ENCODE results near the gene SORCS2.

SORCS2 gene

GRCh38 chr4:7306021-7306965 is 114.0 kb downstream of the SORCS2 start:
- no peak for DNase-seq (ENCODE audit: low read depth)

- DNase-seq (ENCODE audit: low read depth), result no peak
Observed at GRCh38 chr4:7306986-7307385, 114.6 kb downstream of the SORCS2 start.

GRCh38 chr4:7307394-7308099 is 115.2 kb downstream of the SORCS2 start:
- no peak for DNase-seq (ENCODE audit: low read depth)

GRCh38 chr4:7309181-7309580 is 116.8 kb downstream of the SORCS2 start:
- DNase-seq (ENCODE audit: low read depth), result no peak

- no peak for DNase-seq (ENCODE audit: low read depth)
Observed at GRCh38 chr4:7309636-7310390, 117.5 kb downstream of the SORCS2 start.

GRCh38 chr4:7310451-7310850 is 118.1 kb downstream of the SORCS2 start:
- DNase-seq (ENCODE audit: low read depth), result no peak

GRCh38 chr4:7311205-7311604 is 118.9 kb downstream of the SORCS2 start:
- DNase-seq (ENCODE audit: low read depth), result no peak

GRCh38 chr4:7312691-7313090 is 120.4 kb downstream of the SORCS2 start:
- DNase-seq (ENCODE audit: low read depth), result no peak

- DNase-seq (ENCODE audit: low read depth), result no peak
Observed at GRCh38 chr4:7313347-7313811, 121.0 kb downstream of the SORCS2 start.

- no peak for DNase-seq (ENCODE audit: low read depth)
Observed at GRCh38 chr4:7313991-7314390, 121.7 kb downstream of the SORCS2 start.

GRCh38 chr4:7315286-7315685 is 122.9 kb downstream of the SORCS2 start:
- no peak for DNase-seq (ENCODE audit: low read depth)

- no peak for DNase-seq (ENCODE audit: low read depth)
Observed at GRCh38 chr4:7315935-7316334, 123.6 kb downstream of the SORCS2 start.

GRCh38 chr4:7319024-7319423 is 126.7 kb downstream of the SORCS2 start:
- no peak for DNase-seq (ENCODE audit: low read depth)

GRCh38 chr4:7320206-7320797 is 128.0 kb downstream of the SORCS2 start:
- DNase-seq (ENCODE audit: low read depth), result no peak

GRCh38 chr4:7322166-7322991 is 130.0 kb downstream of the SORCS2 start:
- DNase-seq (ENCODE audit: low read depth), result no peak

- no peak for DNase-seq (ENCODE audit: low read depth)
Observed at GRCh38 chr4:7323461-7323871, 131.1 kb downstream of the SORCS2 start.

GRCh38 chr4:7323872-7324650 is 131.7 kb downstream of the SORCS2 start:
- no peak for DNase-seq (ENCODE audit: low read depth)

GRCh38 chr4:7324651-7325121 is 132.3 kb downstream of the SORCS2 start:
- DNase-seq (ENCODE audit: low read depth), result no peak

GRCh38 chr4:7325541-7325940 is 133.2 kb downstream of the SORCS2 start:
- DNase-seq (ENCODE audit: low read depth), result no peak

- no peak for DNase-seq (ENCODE audit: low read depth)
Observed at GRCh38 chr4:7326306-7326692, 134.0 kb downstream of the SORCS2 start.
